Activated T-cell treated with anti-CD3 and anti-CD28 coated beads, Interleukin-2, amount 50 U/mL, for 4 hours (primary cell): ENCODE data around the gene ABR. TPM values are rescaled to one million over a fixed set of nuclear protein-coding genes. Genes with fewer than 3 reads are reported as not detected.
"Not testable (repeated sequence)": the region's sequence is repeated elsewhere in the genome, so short reads cannot be mapped to it uniquely, and the experiment has no call there.

ENCODE experiments used
- ATAC-seq, 2 donors: fragments of 200-7000 bp; cut with Tn5 transposase; one replicate each; pipeline ENCODE4 v1.10.0; 2021
- DNase-seq: peaks from one replicate; pipeline ENCODE4 v3.0.0-alpha.2; 2020
- H3K27me3 Mint-ChIP-seq: one replicate; pipeline ENCODE4 v1.8.0; 2021; ENCODE audit warnings: low read depth, mixed read lengths
- H3K36me3 Mint-ChIP-seq: one replicate; pipeline ENCODE4 v1.8.0; 2022; ENCODE audit warnings: mixed read lengths; ENCODE audit not compliant: insufficient read depth
- H3K4me1 Mint-ChIP-seq: one replicate; pipeline ENCODE4 v1.8.0; 2021; ENCODE audit warnings: low read depth, mixed read lengths
- H3K4me3 Mint-ChIP-seq: one replicate; pipeline ENCODE4 v1.8.0; 2021; ENCODE audit warnings: mild to moderate bottlenecking, moderate library complexity, mixed read lengths
- H3K9me3 Mint-ChIP-seq: one replicate; pipeline ENCODE4 v1.8.0; 2021; ENCODE audit warnings: mixed read lengths
- total RNA-seq, 3 donors: library from RNA; stranded (reverse); gene quantifications; one replicate each; pipeline ENCODE4 v1.2.1, GENCODE V29; 2021

Gene ABR
- total RNA-seq, 3 donors from 2014 or later = 41.0 to 44.7 (median 43.3) TPM

GRCh38 chr17:995324-995723 is 184.5 kb downstream of the ABR start:
- not testable (repeated sequence) for ATAC-seq, H3K27me3 Mint-ChIP-seq, H3K36me3 Mint-ChIP-seq, H3K9me3 Mint-ChIP-seq, DNase-seq, H3K4me3 Mint-ChIP-seq
- peaks cover 22% of the 10 kb centered on the region for H3K4me1 Mint-ChIP-seq

DNA sequence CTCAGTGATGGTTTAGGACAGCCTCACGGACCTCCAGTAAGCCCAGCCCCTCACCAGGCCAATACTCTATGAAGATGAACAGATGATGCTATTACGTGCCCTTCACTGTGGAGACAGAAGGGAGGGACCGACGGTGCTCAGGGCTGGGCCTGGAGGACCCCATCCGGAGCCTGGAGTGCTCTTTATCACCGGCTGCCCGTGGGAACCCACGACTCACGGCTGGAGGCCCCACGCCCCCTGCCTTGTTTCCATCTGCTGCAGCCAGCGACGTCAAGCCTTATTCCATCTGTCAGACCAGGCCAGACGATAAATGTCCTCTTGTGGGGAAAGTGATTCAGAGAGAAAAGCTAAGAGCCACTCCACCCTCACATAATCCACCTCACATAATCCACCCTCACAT is 186.8 kb downstream of the ABR start:
- H3K36me3 Mint-ChIP-seq = no peaks in the 10 kb centered on the region

DNA sequence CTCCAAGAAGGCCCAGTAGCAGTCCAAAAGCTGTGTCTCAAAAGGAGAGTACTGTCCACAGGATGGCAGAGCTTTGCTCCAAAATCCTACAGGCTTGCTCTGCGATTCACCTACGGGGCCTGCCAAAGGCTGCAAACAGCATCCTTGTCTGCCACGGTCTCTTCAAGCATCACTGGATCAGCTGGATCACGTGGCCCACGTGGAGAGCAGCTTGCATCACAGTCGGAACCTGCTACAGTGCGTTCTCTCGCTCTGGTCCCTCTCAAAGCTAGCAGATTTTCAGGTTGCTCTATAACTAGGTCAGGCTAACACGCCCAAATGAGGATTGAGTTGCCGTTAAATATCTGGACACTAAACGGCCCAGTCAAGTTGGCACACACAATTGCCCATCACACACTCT is 191.2 kb downstream of the ABR start:
- Mint-ChIP-seq H3K27me3 (no peaks in the 10 kb centered on the region), H3K9me3 (no peaks in the 10 kb centered on the region), H3K4me3 (no peak overlapping the region), H3K36me3 (no peaks in the 10 kb centered on the region), H3K4me1 (no peaks in the 10 kb centered on the region)
- ATAC-seq (no peak), DNase-seq (no peak)

More for the DNA sequence above, 186.8 kb downstream of the ABR start:
- Mint-ChIP-seq H3K27me3 (no peaks in the 10 kb centered on the region), H3K9me3 (no peaks in the 10 kb centered on the region), H3K4me1 (peaks cover 6% of the 10 kb centered on the region), H3K4me3 (no peak overlapping the region)
- no peak for DNase-seq
- no peak for ATAC-seq

GRCh38 chr17:987931-988330 is 191.8 kb downstream of the ABR start:
- Mint-ChIP-seq H3K36me3 (no peaks in the 10 kb centered on the region), H3K27me3 (no peaks in the 10 kb centered on the region), H3K9me3 (no peaks in the 10 kb centered on the region), H3K4me1 (no peaks in the 10 kb centered on the region), H3K4me3 (no peak overlapping the region)
- ATAC-seq (no peak), DNase-seq (no peak)

DNA sequence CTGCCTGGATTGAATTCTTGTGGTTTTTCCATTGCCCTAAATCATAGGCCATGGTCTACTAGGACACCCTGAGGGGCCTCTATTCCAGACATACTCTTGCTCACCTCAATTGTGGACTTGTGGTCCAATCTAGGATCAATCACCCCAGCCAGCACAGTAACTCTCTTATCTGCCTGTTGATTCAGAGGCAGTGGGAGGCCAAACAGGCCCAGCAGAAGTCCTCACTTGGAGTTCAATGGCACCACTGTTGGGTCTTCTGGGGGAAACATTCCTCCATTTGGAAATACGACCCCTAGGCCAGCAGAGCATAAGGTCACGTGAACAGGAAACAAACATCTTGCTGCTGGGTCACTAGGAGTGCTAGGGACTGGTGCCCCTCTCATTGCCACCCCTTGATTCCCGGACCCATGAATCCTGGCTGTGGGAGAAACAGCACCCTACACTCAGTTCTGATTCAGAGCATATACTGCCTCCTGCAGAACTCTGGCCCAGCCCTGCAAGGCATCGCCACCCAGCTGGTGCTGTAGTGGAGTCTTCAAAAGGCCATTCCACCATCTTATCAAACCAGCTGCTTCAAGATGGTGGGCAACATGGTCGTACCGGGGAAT is 193.4 kb downstream of the ABR start:
- ATAC-seq (no peak), DNase-seq (no peak)
- H3K4me3 Mint-ChIP-seq = no peak overlapping the region
- no peaks in the 10 kb centered on the region for H3K36me3 Mint-ChIP-seq
- H3K4me1 Mint-ChIP-seq = no peaks in the 10 kb centered on the region
- H3K27me3 Mint-ChIP-seq = no peaks in the 10 kb centered on the region
- no peaks in the 10 kb centered on the region for H3K9me3 Mint-ChIP-seq

DNA sequence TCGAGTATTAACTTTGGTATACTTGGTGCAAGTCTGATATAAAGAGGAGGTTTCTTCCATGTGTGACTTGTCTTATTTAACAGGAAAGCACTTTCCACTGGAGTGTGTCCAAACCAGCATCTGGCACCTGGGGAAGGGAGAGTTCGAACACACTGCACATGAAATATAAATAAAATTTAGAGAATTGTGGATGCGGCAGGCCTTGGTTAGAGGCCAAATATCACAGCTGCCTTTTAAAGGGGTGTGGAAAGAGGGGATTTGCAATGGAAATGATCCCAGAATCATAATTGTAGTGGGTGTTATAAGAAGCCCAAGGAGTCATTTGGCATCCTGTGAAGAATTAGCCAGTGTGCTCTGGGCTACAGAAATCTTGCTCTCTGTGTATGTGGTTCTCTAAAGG is 195.9 kb downstream of the ABR start:
- H3K27me3 Mint-ChIP-seq = no peaks in the 10 kb centered on the region
- ATAC-seq = no peak
- H3K9me3 Mint-ChIP-seq = no peaks in the 10 kb centered on the region
- no peak for DNase-seq
- H3K36me3 Mint-ChIP-seq = no peaks in the 10 kb centered on the region
- peaks cover 12% of the 10 kb centered on the region for H3K4me1 Mint-ChIP-seq
- no peak overlapping the region for H3K4me3 Mint-ChIP-seq

DNA sequence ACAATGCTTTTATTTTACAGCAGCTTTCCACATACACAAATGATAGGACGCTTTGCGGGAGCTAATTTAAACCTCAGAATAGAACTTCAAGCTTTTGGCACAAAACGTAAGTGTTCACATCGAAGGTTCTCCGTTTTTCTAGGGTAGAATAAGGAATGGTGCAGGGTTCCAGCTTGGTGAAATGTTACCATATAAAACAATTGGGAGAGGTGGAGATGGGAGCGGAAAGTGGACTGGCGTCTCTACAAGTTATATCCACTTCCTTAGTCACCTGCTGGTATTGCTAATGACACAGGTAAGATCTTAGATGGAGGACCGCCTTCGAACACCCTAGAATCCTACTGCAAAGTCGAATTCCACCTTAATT is 198.5 kb downstream of the ABR start:
- H3K4me3 Mint-ChIP-seq = peak overlapping the region; percentile 77
- no peaks in the 10 kb centered on the region for H3K9me3 Mint-ChIP-seq
- peaks cover 21% of the 10 kb centered on the region for H3K27me3 Mint-ChIP-seq
- DNase-seq (no peak), ATAC-seq (no peak)
- no peaks in the 10 kb centered on the region for H3K36me3 Mint-ChIP-seq
- peaks cover 17% of the 10 kb centered on the region for H3K4me1 Mint-ChIP-seq

DNA sequence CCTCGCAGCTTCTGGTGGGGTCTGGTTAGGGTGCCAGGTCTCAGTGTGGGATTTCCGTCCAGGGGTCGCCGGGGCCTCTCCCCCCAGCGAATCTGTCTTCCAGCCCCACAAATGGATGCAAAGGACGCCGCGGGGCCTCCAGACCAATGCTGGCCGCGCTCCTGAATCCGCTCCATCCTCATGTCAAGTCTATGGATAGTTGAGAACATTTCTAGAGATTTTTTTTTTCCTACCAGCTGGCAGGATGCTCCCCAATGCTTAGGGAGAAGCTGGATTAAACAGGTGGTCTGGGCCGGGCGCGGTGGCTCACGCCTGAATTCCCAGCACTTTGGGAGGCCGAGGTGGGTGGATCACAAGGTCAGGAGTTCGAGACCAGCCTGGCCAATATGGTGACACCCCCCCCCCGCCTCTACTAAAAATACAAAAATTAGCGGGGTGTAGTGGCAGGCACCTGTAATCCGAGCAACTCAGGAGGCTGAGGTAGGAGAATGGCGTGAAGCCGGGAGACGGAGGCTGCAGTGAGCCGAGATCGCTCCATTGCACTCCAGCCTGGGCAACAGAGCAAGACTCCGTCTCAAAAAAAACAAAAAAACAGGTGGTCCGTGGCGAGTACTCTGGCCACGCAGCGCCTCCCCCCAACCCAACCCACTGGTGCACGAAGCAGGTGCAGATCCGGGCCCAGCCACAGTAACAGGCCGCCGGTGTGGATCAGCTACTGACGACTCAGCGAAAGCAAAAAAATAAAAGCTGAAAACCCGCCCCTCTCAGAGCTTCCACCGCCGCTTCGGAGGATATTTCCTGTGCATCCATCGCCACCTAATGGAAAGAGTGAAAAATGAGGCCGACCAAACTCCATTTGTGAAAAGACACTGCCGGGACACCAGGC is 199.1 kb downstream of the ABR start:
- H3K4me3 Mint-ChIP-seq = peak overlapping the region; percentile 77
- no peaks in the 10 kb centered on the region for H3K9me3 Mint-ChIP-seq
- peaks cover 17% of the 10 kb centered on the region for H3K4me1 Mint-ChIP-seq
- ATAC-seq = peak; percentile 72 to 80
- H3K27me3 Mint-ChIP-seq = peaks cover 27% of the 10 kb centered on the region
- peak; percentile 70 for DNase-seq
- H3K36me3 Mint-ChIP-seq = no peaks in the 10 kb centered on the region

GRCh38 chr17:979539-980405 is 200.0 kb downstream of the ABR start, which contains the start of gene NXN:
TSS of gene NXN (minus strand) at chr17:979776.
- peak within 1 kb of the TSS; percentile 77 for H3K4me3 Mint-ChIP-seq
- peaks cover 35% of the 10 kb centered on the region for H3K27me3 Mint-ChIP-seq

GRCh38 chr17:979212-979538 is 200.6 kb downstream of the ABR start:
- H3K27me3 Mint-ChIP-seq = peaks cover 38% of the 10 kb centered on the region
- ATAC-seq = peak in 1 of 2 donors; percentile 9
- no peaks in the 10 kb centered on the region for H3K9me3 Mint-ChIP-seq
- DNase-seq = no peak
- H3K4me3 Mint-ChIP-seq = no peak overlapping the region
- peaks cover 17% of the 10 kb centered on the region for H3K4me1 Mint-ChIP-seq
- no peaks in the 10 kb centered on the region for H3K36me3 Mint-ChIP-seq

More at GRCh38 chr17:979539-980405, 200.0 kb downstream of the ABR start, which contains the start of gene NXN:
- peak; percentile 79 for ATAC-seq
- Mint-ChIP-seq H3K4me1 (peaks cover 17% of the 10 kb centered on the region), H3K36me3 (no peaks in the 10 kb centered on the region), H3K9me3 (no peaks in the 10 kb centered on the region)
- DNase-seq = peak; percentile 92

GRCh38 chr17:978103-979093 is 201.4 kb downstream of the ABR start:
- Mint-ChIP-seq H3K4me1 (peaks cover 17% of the 10 kb centered on the region), H3K4me3 (peak overlapping the region; percentile 75), H3K27me3 (peaks cover 39% of the 10 kb centered on the region), H3K36me3 (no peaks in the 10 kb centered on the region), H3K9me3 (no peaks in the 10 kb centered on the region)
- DNase-seq = no peak
- no peak for ATAC-seq

DNA sequence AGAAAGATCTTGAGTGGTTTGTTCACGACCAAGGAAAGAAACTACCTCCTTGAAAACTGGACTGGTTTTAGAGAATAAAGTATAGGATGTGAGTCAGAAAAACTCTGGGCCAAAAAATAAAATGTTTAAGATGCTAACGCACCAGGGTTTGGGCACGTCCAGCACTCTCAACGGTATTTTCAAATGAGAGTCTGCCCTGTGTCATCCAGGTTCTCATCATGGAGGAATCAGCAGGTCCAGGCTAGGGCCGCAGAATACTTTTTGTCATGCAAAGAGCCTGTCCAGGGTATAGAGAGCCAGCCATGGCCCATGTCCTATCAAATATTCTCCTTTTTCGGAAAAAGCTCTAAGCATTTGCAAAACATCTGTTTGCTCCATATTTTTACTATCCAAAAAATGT is 202.6 kb downstream of the ABR start:
- H3K4me3 Mint-ChIP-seq = no peak overlapping the region
- no peak for ATAC-seq
- peaks cover 47% of the 10 kb centered on the region for H3K27me3 Mint-ChIP-seq

DNA sequence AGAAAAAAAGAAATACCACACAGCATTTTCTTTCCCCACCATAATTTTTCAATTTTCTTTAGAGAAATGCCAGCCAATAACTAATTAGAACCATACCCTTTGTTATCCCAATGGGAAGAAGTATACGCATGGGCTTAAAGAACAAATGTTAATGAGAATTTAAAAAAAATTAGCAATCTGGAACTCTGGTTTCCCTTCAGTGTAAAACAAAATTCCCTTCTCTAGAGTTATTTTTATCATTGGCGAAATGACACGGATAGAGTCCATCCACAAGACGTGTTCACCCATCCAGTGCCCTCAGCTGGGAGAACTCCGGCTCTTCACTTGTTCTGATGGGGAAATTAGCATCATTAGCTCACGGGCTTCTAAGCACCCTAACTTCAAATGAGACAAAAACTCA is 203.5 kb downstream of the ABR start:
- no peak for DNase-seq
- no peak for ATAC-seq
- peaks cover 48% of the 10 kb centered on the region for H3K27me3 Mint-ChIP-seq
- no peaks in the 10 kb centered on the region for H3K9me3 Mint-ChIP-seq
- no peaks in the 10 kb centered on the region for H3K36me3 Mint-ChIP-seq
- H3K4me1 Mint-ChIP-seq = peaks cover 17% of the 10 kb centered on the region
- H3K4me3 Mint-ChIP-seq = no peak overlapping the region

More for the DNA sequence above, 202.6 kb downstream of the ABR start:
- H3K4me1 Mint-ChIP-seq = peaks cover 17% of the 10 kb centered on the region
- H3K36me3 Mint-ChIP-seq = no peaks in the 10 kb centered on the region
- H3K9me3 Mint-ChIP-seq = no peaks in the 10 kb centered on the region
- no peak for DNase-seq
